ENCODE results near the gene KCTD21. TPM values are rescaled to one million over a fixed set of nuclear protein-coding genes. Genes with fewer than 3 reads are reported as not detected.

The KCTD21 gene, protein sequence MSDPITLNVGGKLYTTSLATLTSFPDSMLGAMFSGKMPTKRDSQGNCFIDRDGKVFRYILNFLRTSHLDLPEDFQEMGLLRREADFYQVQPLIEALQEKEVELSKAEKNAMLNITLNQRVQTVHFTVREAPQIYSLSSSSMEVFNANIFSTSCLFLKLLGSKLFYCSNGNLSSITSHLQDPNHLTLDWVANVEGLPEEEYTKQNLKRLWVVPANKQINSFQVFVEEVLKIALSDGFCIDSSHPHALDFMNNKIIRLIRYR
- total RNA-seq (2022; extraction: Qiagen RNA extraction) = 7.4 to 9.3 TPM (median 8.4 TPM) in 5 replicates

DNA sequence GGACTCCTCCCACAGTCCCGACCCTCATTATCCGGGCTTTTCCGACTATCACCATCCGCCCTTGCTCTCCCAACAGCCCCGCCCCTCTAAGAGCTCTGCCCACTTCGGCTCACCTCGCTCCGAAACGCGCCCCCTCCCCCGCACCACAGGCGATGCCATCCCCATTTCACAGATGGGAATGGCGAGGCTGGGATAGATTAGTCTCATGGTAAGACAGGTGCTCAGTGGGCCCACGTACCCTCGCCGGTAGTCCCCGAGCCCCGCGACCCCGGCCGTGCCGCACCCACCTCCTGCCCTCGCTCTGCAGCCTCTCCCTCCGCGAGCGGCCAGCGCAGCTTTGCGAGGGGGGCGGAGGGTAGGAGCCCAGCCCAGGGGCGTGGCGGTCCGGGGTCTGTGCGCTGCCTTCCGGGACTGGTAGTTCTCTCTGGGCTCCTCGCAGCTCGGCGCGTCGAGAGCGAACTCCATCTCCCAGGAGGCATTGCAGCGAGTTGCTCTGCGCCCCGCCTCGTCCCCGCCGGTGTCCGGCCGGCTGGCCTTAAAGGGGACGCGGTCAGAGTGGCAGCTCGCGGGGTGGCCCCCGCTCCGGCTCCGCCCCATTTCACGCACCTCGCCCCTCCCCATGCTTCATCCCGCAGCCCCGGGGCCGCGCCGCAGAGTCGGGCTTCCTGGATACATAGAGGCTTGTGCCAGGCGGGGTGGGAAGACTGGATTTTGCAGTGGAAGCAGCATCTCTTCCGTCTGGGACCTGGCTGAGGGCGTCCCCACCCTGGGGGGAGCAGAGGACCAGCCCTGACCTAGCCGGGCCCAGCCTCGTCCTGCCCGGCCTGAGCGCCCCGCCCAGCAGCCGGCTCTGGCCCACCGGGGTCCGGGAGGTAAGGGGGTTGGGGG lies at the start of gene KCTD21, which contains the start of gene USP35:
Gene KCTD21, minus strand, starts transcription at position 341 of the 888 bp plus-strand sequence. CDS start 14,072 bp downstream, outside the sequence.
Gene USP35, plus strand, starts transcription at position 634 of the 888 bp plus-strand sequence. CDS start 7,327 bp downstream, outside the sequence.

DNA sequence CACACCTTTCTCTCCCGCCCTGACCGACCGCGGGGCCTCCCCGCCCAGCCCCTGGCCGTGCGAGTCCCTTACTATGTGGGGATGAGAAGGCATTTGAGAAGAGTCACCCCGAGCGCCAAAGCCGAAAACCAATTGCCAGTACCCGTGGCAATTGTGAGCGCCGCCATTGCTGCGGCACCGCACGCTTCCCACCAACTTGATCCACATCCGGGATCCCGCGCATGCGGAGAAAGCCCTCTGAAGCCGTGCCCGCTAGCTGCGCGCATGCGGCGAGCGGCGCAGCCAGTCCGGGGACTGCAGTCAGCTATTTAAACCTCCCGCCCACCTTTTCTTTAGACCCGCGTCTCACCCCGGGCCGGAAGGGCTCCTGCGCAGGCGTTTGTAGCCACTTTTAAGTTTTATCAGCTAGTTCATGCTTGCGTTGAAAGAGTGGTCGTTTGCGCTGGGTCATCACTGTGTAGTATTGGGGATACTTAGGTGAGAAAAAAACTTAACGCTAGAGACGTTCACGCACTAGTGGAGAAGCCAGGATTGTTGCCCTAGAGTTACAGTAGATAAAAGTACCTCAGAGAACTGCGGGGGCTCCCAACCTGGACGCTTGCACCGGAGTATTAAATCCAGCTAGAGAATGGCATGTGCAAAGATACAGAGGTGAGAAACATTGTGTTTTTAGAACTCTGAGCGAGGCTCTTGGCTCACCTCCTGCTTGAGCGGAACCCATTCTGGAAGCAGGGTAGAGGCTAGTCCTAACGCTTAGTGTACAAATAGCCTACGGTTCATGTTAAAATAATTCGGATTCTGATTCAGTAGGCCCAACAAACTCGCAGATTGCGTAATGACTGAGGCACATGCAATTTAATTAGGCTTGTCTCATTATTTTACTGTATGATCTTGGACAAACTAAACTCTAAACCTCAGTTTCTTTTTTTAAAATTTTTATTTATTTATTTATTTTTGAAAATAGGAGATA lies 48.7 kb downstream of the KCTD21 start, which contains the start of gene ALG8:
Gene ALG8, minus strand, starts transcription at position 205 of the 970 bp plus-strand sequence. Its CDS starts 38 bp downstream, at position 167.

Other genes with a start within 250 kb of the KCTD21 start
- gene INTS4, start 194.0 kb downstream of the KCTD21 start, total RNA-seq (2022; extraction: Qiagen RNA extraction) = 16.0 to 19.0 TPM (median 16.9 TPM) in 5 replicates
- 1.2 to 2.0 TPM (median 1.4 TPM) in 5 replicates for gene KCTD14, start 165.3 kb downstream of the KCTD21 start, total RNA-seq (2022; extraction: Qiagen RNA extraction)
- gene THRSP, start 124.8 kb downstream of the KCTD21 start, total RNA-seq (2022; extraction: Qiagen RNA extraction) = not detected in 5 replicates
- 242 to 263 TPM (median 255 TPM) in 5 replicates for gene NDUFC2, start 108.8 kb downstream of the KCTD21 start, total RNA-seq (2022; extraction: Qiagen RNA extraction)
- gene ALG8, start 49.0 kb downstream of the KCTD21 start, total RNA-seq (2022; extraction: Qiagen RNA extraction) = 52.3 to 58.9 TPM (median 57.1 TPM) in 5 replicates
- gene USP35, start 293 bp upstream of the KCTD21 start, total RNA-seq (2022; extraction: Qiagen RNA extraction) = 7.0 to 8.7 TPM (median 8.3 TPM) in 5 replicates
- gene GAB2, start 229.2 kb upstream of the KCTD21 start, total RNA-seq (2022; extraction: Qiagen RNA extraction) = 3.4 to 5.5 TPM (median 4.6 TPM) in 5 replicates